ENCODE data around the gene SH3YL1. TPM values are rescaled to one million over a fixed set of nuclear protein-coding genes. Genes with fewer than 3 reads are reported as not detected.

The SH3YL1 gene
- total RNA-seq, 1 experiment from 2014 or later: 28.6 TPM

GRCh38 chr2:309954-310510 lies 46.2 kb upstream of the SH3YL1 start:
- Histone ChIP-seq H3K9me3 (ENCODE audit: low read length) (no peaks in the 10 kb centered on the region), H3K4me3 (ENCODE audit: low read length) (no peak overlapping the region), H3F3A (ENCODE audit: low read length, unreplicated experiment) (no peaks in the 10 kb centered on the region), H3K9ac (ENCODE audit: low read length) (no peak overlapping the region), H3K36me3 (ENCODE audit: low read depth, low read length) (no peaks in the 10 kb centered on the region), H3K27me3 (ENCODE audit: low read length) (peaks cover 23% of the 10 kb centered on the region), H3K9me2 (replicated peaks; ENCODE audit: low read length) (no peaks in the 10 kb centered on the region), H3K4me1 (ENCODE audit: insufficient read depth, low read length) (no peaks in the 10 kb centered on the region), H4K20me1 (ENCODE audit: low read length) (no peaks in the 10 kb centered on the region), H2AFZ (ENCODE audit: low read length) (no peak overlapping the region), H3K79me2 (ENCODE audit: low read length) (no peaks in the 10 kb centered on the region), H3K4me2 (ENCODE audit: low read length) (no peak overlapping the region), H3K27ac (ENCODE audit: low read length) (no peak overlapping the region)
- DNase-seq (no peak), ATAC-seq (no peak)
- POLR2A ChIA-PET (ENCODE audit: unreplicated experiment): no interaction called here
- intact Hi-C loops (cut with micrococcal nuclease): no loop called here
- no TSS peak for BruUV-seq (replicated peaks)
- CTCF ChIA-PET: no interaction called here
- no peak for TF ChIP-seq CTCF (conservative IDR thresholded peaks at IDR 0.05; ENCODE audit: low read depth, low read length)
- TF ChIP-seq EZH2phosphoT487 (IDR thresholded peaks at IDR 0.05; ENCODE audit: borderline replicate concordance, low read length): no peak
- no peak for TF ChIP-seq EZH2 (IDR thresholded peaks at IDR 0.05; ENCODE audit: low read length, unreplicated experiment)

GRCh38 chr2:309148-309953 lies 45.5 kb upstream of the SH3YL1 start:
- intact Hi-C loops (cut with micrococcal nuclease): no loop called here
- no peak for DNase-seq
- no peak for TF ChIP-seq EZH2 (IDR thresholded peaks at IDR 0.05; ENCODE audit: low read length, unreplicated experiment)
- no peaks in the 10 kb centered on the region for H3K79me2 ChIP-seq (ENCODE audit: low read length)
- H3K4me3 ChIP-seq (ENCODE audit: low read length): no peak overlapping the region
- POLR2A ChIA-PET (ENCODE audit: unreplicated experiment): no interaction called here
- H3K4me1 ChIP-seq (ENCODE audit: insufficient read depth, low read length): no peaks in the 10 kb centered on the region
- no peaks in the 10 kb centered on the region for H3K36me3 ChIP-seq (ENCODE audit: low read depth, low read length)
- no peak overlapping the region for H2AFZ ChIP-seq (ENCODE audit: low read length)
- no peaks in the 10 kb centered on the region for H3F3A ChIP-seq (ENCODE audit: low read length, unreplicated experiment)
- BruUV-seq (replicated peaks): no TSS peak
- no peak overlapping the region for H3K27ac ChIP-seq (ENCODE audit: low read length)
- H3K4me2 ChIP-seq (ENCODE audit: low read length): no peak overlapping the region
- H4K20me1 ChIP-seq (ENCODE audit: low read length): no peaks in the 10 kb centered on the region
- H3K9me2 ChIP-seq (replicated peaks; ENCODE audit: low read length): no peaks in the 10 kb centered on the region
- H3K27me3 ChIP-seq (ENCODE audit: low read length): peaks cover 23% of the 10 kb centered on the region
- no peak overlapping the region for H3K9ac ChIP-seq (ENCODE audit: low read length)
- no peaks in the 10 kb centered on the region for H3K9me3 ChIP-seq (ENCODE audit: low read length)
- CTCF ChIA-PET: no interaction called here
- no peak for ATAC-seq

GRCh38 chr2:305366-305765 lies 41.5 kb upstream of the SH3YL1 start:
- Histone ChIP-seq H3F3A (ENCODE audit: low read length, unreplicated experiment) (no peaks in the 10 kb centered on the region), H3K36me3 (ENCODE audit: low read depth, low read length) (no peaks in the 10 kb centered on the region), H2AFZ (ENCODE audit: low read length) (no peak overlapping the region), H3K4me2 (ENCODE audit: low read length) (no peak overlapping the region), H3K79me2 (ENCODE audit: low read length) (no peaks in the 10 kb centered on the region), H3K27me3 (ENCODE audit: low read length) (peaks cover 7% of the 10 kb centered on the region; the same call in 1 of the 2 replicates), H3K27ac (ENCODE audit: low read length) (no peak overlapping the region), H3K4me1 (ENCODE audit: insufficient read depth, low read length) (no peaks in the 10 kb centered on the region), H3K9me3 (ENCODE audit: low read length) (no peaks in the 10 kb centered on the region), H4K20me1 (ENCODE audit: low read length) (no peaks in the 10 kb centered on the region), H3K4me3 (ENCODE audit: low read length) (no peak overlapping the region), H3K9ac (ENCODE audit: low read length) (no peak overlapping the region), H3K9me2 (replicated peaks; ENCODE audit: low read length) (no peaks in the 10 kb centered on the region)
- TF ChIP-seq CTCF (conservative IDR thresholded peaks at IDR 0.05; ENCODE audit: low read depth, low read length) (no peak), EZH2 (IDR thresholded peaks at IDR 0.05; ENCODE audit: low read length, unreplicated experiment) (no peak), EZH2phosphoT487 (IDR thresholded peaks at IDR 0.05; ENCODE audit: borderline replicate concordance, low read length) (no peak)
- ChIA-PET POLR2A (ENCODE audit: unreplicated experiment) (no interaction called here), CTCF (no interaction called here)
- DNase-seq (no peak), ATAC-seq (no peak)
- no TSS peak for BruUV-seq (replicated peaks)
- intact Hi-C loops (cut with micrococcal nuclease): no loop called here
